Retinal pigment epithelial cell (primary cell): ENCODE data around the gene IRS2.

ENCODE experiments used
- DNase-seq: peaks from one replicate; pipeline ENCODE4 v3.0.0-alpha.2; 2010; ENCODE audit warnings: low read depth
- H3K4me3 ChIP-seq: 2 replicates; pipeline ENCODE4 v1.5.1; 2011; ENCODE audit warnings: mild to moderate bottlenecking, low read length, control low read depth, moderate library complexity
- TF ChIP-seq, protein P1 (sequence below): conservative IDR thresholded peaks from 2 replicates; pipeline ENCODE4 v1.5.1; 2011; ENCODE audit warnings: low read depth, low read length, control low read depth, inconsistent platforms

Gene IRS2

DNA sequence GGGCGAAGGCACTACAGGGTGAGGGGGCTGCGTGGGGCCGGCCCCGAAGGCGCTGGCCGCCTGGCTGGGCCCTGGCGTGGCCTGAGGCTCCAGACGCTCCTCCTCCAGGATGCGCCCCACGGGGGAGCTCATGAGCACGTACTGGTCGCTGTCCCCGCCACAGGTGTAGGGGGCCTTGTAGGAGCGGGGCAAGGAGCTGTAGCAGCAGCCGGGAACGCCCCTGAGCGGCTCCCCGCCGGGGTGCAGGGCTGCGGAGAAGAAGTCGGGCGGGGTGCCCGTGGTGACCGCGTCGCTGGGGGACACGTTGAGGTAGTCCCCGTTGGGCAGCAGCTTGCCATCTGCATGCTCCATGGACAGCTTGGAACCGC lies 3.0 kb downstream of the IRS2 start:
- TF ChIP-seq, protein P1, sequence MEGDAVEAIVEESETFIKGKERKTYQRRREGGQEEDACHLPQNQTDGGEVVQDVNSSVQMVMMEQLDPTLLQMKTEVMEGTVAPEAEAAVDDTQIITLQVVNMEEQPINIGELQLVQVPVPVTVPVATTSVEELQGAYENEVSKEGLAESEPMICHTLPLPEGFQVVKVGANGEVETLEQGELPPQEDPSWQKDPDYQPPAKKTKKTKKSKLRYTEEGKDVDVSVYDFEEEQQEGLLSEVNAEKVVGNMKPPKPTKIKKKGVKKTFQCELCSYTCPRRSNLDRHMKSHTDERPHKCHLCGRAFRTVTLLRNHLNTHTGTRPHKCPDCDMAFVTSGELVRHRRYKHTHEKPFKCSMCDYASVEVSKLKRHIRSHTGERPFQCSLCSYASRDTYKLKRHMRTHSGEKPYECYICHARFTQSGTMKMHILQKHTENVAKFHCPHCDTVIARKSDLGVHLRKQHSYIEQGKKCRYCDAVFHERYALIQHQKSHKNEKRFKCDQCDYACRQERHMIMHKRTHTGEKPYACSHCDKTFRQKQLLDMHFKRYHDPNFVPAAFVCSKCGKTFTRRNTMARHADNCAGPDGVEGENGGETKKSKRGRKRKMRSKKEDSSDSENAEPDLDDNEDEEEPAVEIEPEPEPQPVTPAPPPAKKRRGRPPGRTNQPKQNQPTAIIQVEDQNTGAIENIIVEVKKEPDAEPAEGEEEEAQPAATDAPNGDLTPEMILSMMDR = no peak
- H3K4me3 ChIP-seq = peak overlapping the region; percentile 19
- no peak for DNase-seq

DNA sequence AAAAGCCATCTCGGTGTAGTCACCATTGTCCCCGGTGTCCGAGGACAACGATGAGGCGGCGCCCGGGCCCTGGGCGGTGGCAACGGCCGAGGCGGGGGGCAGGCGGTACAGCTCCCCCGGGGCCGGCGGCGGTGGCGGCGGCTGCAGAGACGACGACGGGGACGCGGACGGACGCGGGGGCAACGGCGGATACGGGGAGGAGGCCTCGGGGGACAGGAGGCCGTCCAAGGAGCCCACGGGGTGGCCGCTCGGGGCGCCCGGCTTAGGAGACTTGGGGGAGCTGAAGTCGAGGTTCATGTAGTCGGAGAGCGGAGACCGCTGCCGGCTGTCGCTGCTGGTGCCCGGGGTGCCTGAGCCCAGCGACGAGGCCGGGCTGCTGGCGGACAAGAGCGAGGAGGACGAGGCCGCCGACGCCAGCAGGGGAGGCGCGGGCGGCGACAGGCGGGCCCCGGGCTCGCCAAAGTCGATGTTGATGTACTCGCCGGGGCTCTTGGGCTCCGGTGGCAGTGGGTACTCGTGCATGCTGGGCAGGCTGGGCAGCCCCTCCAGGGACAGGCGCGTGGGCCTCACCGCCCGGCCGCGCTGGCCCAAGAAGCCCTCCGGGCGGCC lies 3.5 kb downstream of the IRS2 start:
- no peak overlapping the region for H3K4me3 ChIP-seq
- DNase-seq = no peak
- TF ChIP-seq, protein P1 = no peak

DNA sequence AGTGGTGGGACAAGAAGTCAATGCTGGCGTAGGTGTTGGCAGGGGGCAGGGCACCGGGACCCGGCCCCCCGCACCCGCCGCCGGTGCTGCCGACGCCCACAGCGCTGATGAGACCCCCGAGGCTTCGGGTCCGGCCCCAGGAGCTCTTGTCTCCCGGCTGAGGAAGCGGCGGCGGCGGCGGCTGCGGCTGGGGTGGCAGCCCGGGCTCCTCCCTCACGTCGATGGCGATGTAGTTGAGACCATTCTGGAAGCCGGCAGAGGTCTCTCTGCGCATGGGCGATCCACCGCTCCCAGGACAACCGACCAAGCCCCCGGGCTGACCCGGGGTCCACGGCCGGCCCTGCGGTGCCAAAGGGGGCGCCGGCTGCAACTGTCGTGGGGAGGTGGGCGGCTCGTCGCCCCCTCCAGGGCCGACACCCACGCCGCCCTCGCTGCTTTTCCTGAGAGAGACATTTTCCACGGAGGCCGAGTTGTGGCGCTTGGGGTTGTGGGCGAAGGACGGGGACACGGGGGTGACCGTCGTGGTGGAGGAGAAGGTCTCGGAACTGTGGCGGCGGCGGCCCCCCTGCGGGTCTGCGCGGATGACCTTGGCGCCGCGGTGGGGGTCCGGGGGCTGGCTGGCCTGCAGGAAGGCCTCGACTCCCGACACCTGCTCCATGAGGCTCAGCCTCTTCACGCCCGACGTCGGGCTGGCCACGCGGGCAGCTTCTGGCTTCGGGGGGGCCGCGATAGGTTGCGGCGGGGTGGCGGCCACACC lies 4.1 kb downstream of the IRS2 start:
- H3K4me3 ChIP-seq = peak overlapping the region; percentile 76

DNA sequence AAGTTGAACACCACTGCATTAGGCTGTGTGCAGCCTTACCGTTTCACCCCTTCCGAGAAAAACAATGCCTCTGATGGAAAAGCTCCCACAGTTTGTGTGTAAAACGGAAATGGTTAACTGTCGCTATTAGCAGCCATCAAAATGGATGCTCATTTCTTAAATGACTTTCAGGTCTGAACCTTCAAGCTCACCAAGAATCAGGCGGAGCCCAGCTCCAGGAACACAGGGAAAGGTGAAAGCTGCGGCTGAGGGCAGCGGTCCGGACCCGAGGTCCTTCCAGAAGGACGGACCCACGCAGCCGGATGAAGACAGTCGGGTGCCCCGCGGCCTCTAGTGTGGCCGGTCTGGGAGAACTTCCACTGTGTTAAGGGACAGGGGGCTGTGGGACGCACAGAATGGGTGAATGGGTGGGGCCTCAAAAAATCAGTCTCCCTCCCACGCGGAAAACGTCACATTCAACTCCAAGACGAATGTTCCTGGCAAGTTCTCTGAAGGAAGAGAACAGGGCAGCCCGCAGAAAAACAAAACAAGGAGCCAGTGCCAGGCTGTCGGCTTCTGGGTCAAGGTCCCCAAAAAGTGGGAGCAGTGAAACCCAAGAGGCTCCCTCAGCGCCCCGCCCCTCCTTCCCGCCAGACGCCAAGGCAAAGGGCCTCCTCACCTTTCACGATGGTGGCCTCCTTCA lies 4.9 kb downstream of the IRS2 start:
- TF ChIP-seq, protein P1 = no peak
- no peak for DNase-seq
- H3K4me3 ChIP-seq = peak overlapping the region; percentile 76

More for the DNA sequence above, 4.1 kb downstream of the IRS2 start:
- TF ChIP-seq, protein P1 = no peak
- no peak for DNase-seq

DNA sequence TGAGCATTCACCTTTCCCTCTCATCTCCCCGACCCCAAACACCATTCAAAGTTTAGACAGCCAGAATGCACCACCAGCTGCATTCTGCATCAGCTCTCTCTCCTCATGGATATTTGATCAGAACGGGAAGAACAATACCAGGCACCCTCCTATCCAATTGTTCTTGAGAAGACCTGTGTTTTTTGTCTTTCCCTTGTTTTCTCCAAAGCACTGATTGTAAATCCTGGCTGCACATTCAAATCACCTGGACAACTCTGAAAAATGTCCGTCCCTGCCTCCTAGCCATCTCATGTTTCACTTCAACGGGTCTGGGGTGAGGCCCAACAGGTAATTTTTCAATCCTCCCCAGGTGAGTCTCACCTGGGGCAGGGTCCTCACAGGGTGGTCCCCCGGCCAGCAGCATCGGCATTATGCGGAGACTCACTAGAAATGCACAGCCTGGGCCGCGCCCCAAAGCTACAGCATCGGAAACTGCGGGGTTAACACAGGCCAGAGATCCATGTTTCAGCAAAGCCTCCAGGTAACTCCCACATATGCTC lies 5.5 kb downstream of the IRS2 start:
- TF ChIP-seq, protein P1 = no peak
- DNase-seq = no peak
- peak overlapping the region; percentile 76 for H3K4me3 ChIP-seq

DNA sequence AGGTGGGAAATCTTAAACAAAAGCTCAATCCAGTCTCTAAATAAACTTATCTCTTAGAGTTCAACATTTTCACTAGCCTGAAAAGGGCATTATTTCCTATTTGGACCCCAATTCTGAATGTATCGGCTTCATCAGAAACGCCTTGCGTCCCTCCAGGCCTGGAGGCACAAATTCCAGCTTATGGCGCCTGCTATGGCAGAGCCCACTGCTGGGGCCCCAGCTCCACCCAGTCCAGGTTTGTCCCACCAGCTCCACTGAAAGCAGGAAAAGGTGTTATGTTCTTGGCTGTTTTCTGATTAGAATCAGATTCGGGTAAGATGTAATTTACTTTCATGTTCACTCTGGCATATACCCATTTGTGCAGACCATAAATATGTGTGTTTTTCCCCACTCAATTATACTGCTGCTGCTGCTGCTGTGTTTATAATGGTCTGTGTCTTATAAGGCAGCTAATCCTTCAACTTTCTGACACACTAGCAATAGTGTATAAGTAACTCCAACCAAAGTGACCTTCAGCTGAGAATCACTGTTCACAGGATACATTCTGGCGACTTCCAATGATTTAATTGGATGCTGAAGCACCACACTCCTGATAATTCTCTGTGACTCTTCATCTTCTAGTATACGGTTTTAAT lies 6.4 kb downstream of the IRS2 start:
- TF ChIP-seq, protein P1 = no peak
- DNase-seq = no peak
- H3K4me3 ChIP-seq = peak overlapping the region; percentile 76
